HepG2 (cell line): ENCODE data around the gene SEMA7A. TPM values are rescaled to one million over a fixed set of nuclear protein-coding genes. Genes with fewer than 3 reads are reported as not detected.

ENCODE experiments used
- CBFB ChIP-seq: sonication (generic); formaldehyde crosslinking; IDR thresholded peaks from 2 replicates; pipeline ENCODE4 v1.4.0; 2020; ENCODE audit warnings: missing genetic modification reagents
- RFX5 ChIP-seq: IDR thresholded peaks from 2 replicates; pipeline ENCODE4 v1.6.1; 2011; ENCODE audit warnings: low read depth, low read length, improper control_type of control experiment
- SMAD3 ChIP-seq: sonication (generic); formaldehyde crosslinking; IDR thresholded peaks from 2 replicates; pipeline ENCODE4 v1.4.0; 2020; ENCODE audit warnings: missing genetic modification reagents
- ZKSCAN5 ChIP-seq: sonication (generic); formaldehyde crosslinking; IDR thresholded peaks from 2 replicates; pipeline ENCODE4 v1.5.1; 2020; ENCODE audit warnings: mild to moderate bottlenecking, missing genetic modification reagents
- ZMAT3 ChIP-seq: sonication (generic); formaldehyde crosslinking; conservative IDR thresholded peaks from 2 replicates; pipeline ENCODE4 v1.7.0; 2021; ENCODE audit warnings: missing genetic modification reagents
- ZNF253 ChIP-seq: sonication (generic); formaldehyde crosslinking; IDR thresholded peaks from 2 replicates; pipeline ENCODE4 v1.8.0; 2022; ENCODE audit warnings: mild to moderate bottlenecking, missing genetic modification reagents, borderline replicate concordance
- ZNF550 ChIP-seq: sonication (generic); formaldehyde crosslinking; IDR thresholded peaks from 2 replicates; pipeline ENCODE4 v1.4.0; 2020; ENCODE audit warnings: mild to moderate bottlenecking, missing genetic modification reagents, borderline replicate concordance
- ZNF556 ChIP-seq: sonication (generic); formaldehyde crosslinking; IDR thresholded peaks from 2 replicates; pipeline ENCODE4 v1.4.0; 2020; ENCODE audit warnings: mild to moderate bottlenecking, missing genetic modification reagents, borderline replicate concordance
- ZNF678 ChIP-seq: sonication (generic); formaldehyde crosslinking; IDR thresholded peaks from 2 replicates; pipeline ENCODE4 v1.4.0; 2020; ENCODE audit warnings: mild to moderate bottlenecking, missing genetic modification reagents
- ZNF713 ChIP-seq: sonication (generic); formaldehyde crosslinking; IDR thresholded peaks from 2 replicates; pipeline ENCODE4 v1.4.0; 2020; ENCODE audit warnings: mild to moderate bottlenecking, missing genetic modification reagents
- ZNF724P ChIP-seq: sonication (generic); formaldehyde crosslinking; IDR thresholded peaks from 2 replicates; pipeline ENCODE4 v1.8.0; 2022; ENCODE audit warnings: missing genetic modification reagents, borderline replicate concordance
- ZNF878 ChIP-seq: sonication (generic); formaldehyde crosslinking; IDR thresholded peaks from 2 replicates; pipeline ENCODE4 v1.8.1; 2023; ENCODE audit warnings: mild to moderate bottlenecking, missing genetic modification reagents, moderate library complexity
- polyA plus RNA-seq, 8 experiments: library from polyadenylated mRNA; depleted of rRNA in 3 of 8; stranded (reverse) in 7 of 8; unstranded in 1 of 8; fragments of >200 nt; fragmentation: Illumina TruSeq in 4 of 8; extraction: Trizol in 4 of 8; gene quantifications; 2 replicates each; pipeline versions ENCODE4 v1.2.1 to v1.2.3, GENCODE V29; 2011 to 2016; ENCODE audit warnings: low read depth in 4 of 8, missing spikeins in 1 of 8, mixed read lengths in 1 of 8; ENCODE audit not compliant: insufficient read depth in 1 of 8
- total RNA-seq, 5 experiments: library from RNA; depleted of rRNA; stranded (reverse); fragments of >200 nt; fragmentation: Illumina TruSeq; extraction: Trizol; gene quantifications; 2 replicates each; pipeline ENCODE4 v1.2.3, GENCODE V29; 2016; ENCODE audit warnings: low read depth in 1 of 5
- TF ChIP-seq, protein P1 (sequence below): sonication (generic); formaldehyde crosslinking; IDR thresholded peaks from 2 replicates; pipeline ENCODE4 v1.8.1; 2023; ENCODE audit warnings: mild to moderate bottlenecking, inconsistent platforms, moderate library complexity, missing genetic modification reagents, borderline replicate concordance
- TF ChIP-seq, protein P2 (sequence below): sonication (generic); formaldehyde crosslinking; conservative IDR thresholded peaks from 2 replicates; pipeline ENCODE4 v1.4.0; 2020; ENCODE audit warnings: mild to moderate bottlenecking, missing genetic modification reagents, moderate library complexity
- TF ChIP-seq, protein P3 (sequence below): sonication (generic); formaldehyde crosslinking; IDR thresholded peaks from 2 replicates; pipeline ENCODE4 v1.4.0; 2020; ENCODE audit warnings: missing genetic modification reagents
- TF ChIP-seq, protein P4 (sequence below): sonication (generic); formaldehyde crosslinking; IDR thresholded peaks from 2 replicates; pipeline ENCODE4 v1.4.0; 2020; ENCODE audit warnings: missing genetic modification reagents, borderline replicate concordance

The SEMA7A gene
- total and polyA plus RNA-seq, 2 of the 13 experiments (the other 11 are each of a cell fraction or from before 2014, with no cell fraction given) = 9.0 to 15.8 TPM

GRCh38 chr15:74442063-74442462 lies 8.3 kb upstream of the SEMA7A start (continued):
- TF ChIP-seq, protein P1, sequence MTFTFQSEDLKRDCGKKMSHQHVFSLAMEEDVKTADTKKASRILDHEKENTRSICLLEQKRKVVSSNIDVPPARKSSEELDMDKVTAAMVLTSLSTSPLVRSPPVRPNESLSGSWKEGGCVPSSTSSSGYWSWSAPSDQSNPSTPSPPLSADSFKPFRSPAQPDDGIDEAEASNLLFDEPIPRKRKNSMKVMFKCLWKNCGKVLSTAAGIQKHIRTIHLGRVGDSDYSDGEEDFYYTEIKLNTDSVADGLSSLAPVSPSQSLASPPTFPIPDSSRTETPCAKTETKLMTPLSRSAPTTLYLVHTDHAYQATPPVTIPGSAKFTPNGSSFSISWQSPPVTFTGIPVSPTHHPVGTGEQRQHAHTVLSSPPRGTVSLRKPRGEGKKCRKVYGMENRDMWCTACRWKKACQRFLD = no peak
- TF ChIP-seq, protein P2, sequence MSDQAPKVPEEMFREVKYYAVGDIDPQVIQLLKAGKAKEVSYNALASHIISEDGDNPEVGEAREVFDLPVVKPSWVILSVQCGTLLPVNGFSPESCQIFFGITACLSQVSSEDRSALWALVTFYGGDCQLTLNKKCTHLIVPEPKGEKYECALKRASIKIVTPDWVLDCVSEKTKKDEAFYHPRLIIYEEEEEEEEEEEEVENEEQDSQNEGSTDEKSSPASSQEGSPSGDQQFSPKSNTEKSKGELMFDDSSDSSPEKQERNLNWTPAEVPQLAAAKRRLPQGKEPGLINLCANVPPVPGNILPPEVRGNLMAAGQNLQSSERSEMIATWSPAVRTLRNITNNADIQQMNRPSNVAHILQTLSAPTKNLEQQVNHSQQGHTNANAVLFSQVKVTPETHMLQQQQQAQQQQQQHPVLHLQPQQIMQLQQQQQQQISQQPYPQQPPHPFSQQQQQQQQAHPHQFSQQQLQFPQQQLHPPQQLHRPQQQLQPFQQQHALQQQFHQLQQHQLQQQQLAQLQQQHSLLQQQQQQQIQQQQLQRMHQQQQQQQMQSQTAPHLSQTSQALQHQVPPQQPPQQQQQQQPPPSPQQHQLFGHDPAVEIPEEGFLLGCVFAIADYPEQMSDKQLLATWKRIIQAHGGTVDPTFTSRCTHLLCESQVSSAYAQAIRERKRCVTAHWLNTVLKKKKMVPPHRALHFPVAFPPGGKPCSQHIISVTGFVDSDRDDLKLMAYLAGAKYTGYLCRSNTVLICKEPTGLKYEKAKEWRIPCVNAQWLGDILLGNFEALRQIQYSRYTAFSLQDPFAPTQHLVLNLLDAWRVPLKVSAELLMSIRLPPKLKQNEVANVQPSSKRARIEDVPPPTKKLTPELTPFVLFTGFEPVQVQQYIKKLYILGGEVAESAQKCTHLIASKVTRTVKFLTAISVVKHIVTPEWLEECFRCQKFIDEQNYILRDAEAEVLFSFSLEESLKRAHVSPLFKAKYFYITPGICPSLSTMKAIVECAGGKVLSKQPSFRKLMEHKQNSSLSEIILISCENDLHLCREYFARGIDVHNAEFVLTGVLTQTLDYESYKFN (CRISPR knock-in tag) = peak; percentile 89
- TF ChIP-seq RFX5 (no peak), ZKSCAN5 (CRISPR knock-in tag) (no peak), ZNF724P (CRISPR knock-in tag) (no peak; the same call in 1 of the 2 replicates), ZNF556 (CRISPR knock-in tag) (no peak), ZNF713 (CRISPR knock-in tag) (no peak), ZNF253 (CRISPR knock-in tag) (no peak), ZNF878 (CRISPR knock-in tag) (peak; percentile 79; the same call in 1 of the 2 replicates), ZMAT3 (no peak), CBFB (CRISPR knock-in tag) (no peak), SMAD3 (CRISPR knock-in tag) (peak; percentile 45; the same call in 1 of the 2 replicates), ZNF550 (CRISPR knock-in tag) (no peak), ZNF678 (no peak)
- TF ChIP-seq, protein P3, sequence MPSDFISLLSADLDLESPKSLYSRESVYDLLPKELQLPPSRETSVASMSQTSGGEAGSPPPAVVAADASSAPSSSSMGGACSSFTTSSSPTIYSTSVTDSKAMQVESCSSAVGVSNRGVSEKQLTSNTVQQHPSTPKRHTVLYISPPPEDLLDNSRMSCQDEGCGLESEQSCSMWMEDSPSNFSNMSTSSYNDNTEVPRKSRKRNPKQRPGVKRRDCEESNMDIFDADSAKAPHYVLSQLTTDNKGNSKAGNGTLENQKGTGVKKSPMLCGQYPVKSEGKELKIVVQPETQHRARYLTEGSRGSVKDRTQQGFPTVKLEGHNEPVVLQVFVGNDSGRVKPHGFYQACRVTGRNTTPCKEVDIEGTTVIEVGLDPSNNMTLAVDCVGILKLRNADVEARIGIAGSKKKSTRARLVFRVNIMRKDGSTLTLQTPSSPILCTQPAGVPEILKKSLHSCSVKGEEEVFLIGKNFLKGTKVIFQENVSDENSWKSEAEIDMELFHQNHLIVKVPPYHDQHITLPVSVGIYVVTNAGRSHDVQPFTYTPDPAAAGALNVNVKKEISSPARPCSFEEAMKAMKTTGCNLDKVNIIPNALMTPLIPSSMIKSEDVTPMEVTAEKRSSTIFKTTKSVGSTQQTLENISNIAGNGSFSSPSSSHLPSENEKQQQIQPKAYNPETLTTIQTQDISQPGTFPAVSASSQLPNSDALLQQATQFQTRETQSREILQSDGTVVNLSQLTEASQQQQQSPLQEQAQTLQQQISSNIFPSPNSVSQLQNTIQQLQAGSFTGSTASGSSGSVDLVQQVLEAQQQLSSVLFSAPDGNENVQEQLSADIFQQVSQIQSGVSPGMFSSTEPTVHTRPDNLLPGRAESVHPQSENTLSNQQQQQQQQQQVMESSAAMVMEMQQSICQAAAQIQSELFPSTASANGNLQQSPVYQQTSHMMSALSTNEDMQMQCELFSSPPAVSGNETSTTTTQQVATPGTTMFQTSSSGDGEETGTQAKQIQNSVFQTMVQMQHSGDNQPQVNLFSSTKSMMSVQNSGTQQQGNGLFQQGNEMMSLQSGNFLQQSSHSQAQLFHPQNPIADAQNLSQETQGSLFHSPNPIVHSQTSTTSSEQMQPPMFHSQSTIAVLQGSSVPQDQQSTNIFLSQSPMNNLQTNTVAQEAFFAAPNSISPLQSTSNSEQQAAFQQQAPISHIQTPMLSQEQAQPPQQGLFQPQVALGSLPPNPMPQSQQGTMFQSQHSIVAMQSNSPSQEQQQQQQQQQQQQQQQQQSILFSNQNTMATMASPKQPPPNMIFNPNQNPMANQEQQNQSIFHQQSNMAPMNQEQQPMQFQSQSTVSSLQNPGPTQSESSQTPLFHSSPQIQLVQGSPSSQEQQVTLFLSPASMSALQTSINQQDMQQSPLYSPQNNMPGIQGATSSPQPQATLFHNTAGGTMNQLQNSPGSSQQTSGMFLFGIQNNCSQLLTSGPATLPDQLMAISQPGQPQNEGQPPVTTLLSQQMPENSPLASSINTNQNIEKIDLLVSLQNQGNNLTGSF (CRISPR knock-in tag) = no peak
- TF ChIP-seq, protein P4, sequence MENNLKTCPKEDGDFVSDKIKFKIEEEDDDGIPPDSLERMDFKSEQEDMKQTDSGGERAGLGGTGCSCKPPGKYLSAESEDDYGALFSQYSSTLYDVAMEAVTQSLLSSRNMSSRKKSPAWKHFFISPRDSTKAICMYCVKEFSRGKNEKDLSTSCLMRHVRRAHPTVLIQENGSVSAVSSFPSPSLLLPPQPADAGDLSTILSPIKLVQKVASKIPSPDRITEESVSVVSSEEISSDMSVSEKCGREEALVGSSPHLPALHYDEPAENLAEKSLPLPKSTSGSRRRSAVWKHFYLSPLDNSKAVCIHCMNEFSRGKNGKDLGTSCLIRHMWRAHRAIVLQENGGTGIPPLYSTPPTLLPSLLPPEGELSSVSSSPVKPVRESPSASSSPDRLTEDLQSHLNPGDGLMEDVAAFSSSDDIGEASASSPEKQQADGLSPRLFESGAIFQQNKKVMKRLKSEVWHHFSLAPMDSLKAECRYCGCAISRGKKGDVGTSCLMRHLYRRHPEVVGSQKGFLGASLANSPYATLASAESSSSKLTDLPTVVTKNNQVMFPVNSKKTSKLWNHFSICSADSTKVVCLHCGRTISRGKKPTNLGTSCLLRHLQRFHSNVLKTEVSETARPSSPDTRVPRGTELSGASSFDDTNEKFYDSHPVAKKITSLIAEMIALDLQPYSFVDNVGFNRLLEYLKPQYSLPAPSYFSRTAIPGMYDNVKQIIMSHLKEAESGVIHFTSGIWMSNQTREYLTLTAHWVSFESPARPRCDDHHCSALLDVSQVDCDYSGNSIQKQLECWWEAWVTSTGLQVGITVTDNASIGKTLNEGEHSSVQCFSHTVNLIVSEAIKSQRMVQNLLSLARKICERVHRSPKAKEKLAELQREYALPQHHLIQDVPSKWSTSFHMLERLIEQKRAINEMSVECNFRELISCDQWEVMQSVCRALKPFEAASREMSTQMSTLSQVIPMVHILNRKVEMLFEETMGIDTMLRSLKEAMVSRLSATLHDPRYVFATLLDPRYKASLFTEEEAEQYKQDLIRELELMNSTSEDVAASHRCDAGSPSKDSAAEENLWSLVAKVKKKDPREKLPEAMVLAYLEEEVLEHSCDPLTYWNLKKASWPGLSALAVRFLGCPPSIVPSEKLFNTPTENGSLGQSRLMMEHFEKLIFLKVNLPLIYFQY = no peak
